HG02870 (cell line): ENCODE measurements around the gene PLEKHA7.

Experiments used
- ATAC-seq: cut with Tn5 transposase; IDR thresholded peaks from one replicate; pipeline ENCODE4 v1.9.1; 2021; ENCODE audit warnings: mild to moderate bottlenecking, moderate library complexity; ENCODE audit not compliant: unreplicated experiment

The PLEKHA7 gene

DNA sequence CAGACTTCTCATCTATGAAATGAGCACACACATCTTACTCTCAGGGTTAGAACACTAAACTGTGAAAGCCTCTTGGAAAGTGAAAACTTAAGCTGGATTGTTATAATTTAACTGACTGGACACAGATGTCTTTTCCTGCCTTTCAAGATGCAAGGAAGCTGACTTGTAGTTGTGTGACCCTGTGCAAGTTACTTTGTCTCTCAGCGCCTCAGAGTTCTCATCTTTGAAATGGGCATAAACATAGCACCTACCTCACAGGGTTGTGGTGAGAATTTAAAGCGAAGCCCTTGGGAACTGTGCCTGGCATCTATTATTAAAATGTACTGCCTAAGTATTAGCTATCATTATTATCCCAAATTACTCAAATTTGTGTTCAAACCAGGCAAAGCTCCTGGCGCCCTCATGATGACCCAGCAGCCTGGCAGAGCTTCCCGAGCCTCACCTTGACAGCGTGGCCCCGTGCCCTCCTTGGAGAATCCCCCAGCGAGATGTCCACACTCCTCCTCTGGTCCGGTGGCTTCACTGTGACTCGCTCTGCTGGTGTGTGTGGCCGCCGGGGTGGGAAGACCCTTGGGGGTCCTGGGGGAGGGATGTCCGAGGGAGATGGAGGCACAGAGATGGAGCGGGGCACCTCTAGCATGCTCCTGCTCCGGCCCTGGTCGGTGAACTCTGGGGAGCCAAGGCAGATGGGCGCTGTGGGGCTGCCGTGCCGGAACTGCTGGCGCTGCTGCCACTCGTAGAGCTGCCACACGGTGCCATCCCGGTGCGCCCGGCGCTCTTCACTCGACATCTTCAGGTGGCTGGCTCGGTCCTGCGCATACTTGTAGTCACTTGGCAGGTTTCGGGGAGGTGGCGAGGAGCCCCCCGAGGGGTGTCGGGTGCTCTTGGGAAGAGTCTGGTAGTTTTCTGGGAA lies 197.6 kb downstream of the PLEKHA7 start:
- ATAC-seq: no peak

DNA sequence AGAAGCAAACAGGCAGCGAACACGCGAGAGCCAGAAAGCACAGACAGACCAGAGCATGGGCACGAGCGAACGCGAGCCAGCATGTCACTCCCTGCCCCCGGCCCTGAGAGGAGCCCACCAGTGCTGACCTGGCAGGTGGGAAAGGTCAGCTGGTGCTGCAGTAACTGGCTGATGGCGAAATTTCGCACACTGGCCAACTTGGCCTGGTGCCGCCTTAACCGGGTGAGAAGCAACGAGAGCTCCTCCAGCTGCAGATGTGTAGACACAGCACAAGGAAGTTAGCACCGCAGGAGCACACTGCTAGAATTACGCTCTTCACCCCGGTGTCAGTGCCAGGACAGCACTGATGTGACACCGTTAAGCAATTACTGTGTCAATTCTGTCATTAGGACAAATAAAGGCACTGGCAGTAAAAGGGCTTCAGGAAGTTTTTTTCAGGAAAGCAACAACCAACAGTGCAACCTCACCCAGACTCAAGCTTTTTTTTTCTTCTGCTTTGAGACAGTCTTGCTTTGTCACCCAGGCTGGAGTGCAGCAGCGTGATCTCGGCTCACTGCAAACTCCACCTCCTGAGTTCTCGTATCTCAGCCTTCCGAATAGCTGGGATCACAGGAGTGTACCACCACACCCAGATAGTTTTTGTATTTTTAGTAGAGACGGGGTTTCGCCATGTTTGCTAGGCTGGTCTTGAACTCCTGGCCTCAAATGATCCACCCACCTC lies 199.0 kb downstream of the PLEKHA7 start:
- no peak for ATAC-seq

DNA sequence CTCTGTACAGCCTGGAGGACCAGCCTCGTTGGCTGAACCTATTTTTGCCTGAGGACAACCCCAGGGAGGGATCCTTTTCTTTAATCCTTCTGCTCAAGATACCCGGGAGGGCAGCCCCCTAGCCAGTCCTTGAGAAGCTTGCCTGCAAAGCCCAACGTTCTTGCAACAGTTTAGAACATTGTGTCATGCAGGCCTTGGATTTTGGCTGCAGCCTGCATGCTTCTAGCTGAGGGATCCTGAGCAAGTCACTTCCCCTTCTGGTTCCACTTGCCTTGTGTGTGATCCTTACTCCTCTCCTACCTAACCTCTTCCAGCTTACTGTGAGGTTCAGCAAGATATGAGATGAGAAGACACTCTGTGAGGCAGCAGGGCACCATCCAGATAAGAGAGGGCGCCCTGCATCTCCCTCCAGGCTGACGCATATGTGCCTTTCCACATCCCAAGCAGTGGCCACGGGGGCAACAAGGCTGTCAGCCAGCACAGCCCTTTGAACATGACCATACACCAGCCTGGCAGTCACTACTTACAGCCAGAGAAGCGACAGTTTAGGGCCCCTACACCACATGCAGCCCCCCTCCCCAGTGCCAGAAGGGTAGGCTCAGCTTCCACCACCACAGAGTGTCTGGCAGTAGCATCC lies 199.7 kb downstream of the PLEKHA7 start:
- ATAC-seq: no peak

DNA sequence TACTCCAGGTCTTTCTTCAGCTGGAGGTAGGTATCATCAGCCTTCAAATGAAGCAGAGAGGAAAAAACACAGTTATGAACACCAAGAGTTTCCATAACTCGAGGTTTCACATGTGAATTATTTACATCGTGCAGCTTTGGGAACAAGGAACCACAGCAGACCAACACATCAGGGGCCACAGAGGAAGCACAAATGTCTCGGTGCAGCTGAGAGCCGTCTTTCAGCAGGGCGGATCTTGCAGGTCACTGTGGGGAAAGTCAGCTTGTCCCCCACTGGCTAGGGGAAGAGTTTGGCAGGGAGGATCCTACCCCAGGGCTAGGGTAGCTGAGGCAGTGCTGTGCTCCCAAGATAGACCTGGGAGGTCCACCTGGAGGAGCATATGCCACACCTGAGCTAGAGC lies 201.1 kb downstream of the PLEKHA7 start:
- no peak for ATAC-seq

DNA sequence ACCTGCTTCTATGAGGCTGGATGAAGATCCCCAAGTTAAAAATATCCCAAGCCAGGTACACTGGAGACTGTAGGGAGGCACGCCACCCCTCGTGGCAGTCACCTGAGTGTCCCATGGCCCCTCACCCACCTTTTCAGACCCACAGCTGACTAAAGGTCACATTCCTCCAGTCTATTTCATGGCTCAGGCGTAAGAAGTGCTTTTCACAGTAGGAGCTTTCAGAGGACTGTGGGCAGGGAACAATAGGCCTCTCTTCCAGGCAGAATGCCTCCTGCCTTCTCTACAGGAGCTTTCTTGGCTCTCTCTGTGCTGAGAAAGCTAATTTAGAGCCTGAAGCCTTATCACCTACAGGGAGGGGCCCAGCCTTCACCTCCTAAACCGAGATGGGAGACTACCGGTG lies 201.9 kb downstream of the PLEKHA7 start:
- no peak for ATAC-seq

DNA sequence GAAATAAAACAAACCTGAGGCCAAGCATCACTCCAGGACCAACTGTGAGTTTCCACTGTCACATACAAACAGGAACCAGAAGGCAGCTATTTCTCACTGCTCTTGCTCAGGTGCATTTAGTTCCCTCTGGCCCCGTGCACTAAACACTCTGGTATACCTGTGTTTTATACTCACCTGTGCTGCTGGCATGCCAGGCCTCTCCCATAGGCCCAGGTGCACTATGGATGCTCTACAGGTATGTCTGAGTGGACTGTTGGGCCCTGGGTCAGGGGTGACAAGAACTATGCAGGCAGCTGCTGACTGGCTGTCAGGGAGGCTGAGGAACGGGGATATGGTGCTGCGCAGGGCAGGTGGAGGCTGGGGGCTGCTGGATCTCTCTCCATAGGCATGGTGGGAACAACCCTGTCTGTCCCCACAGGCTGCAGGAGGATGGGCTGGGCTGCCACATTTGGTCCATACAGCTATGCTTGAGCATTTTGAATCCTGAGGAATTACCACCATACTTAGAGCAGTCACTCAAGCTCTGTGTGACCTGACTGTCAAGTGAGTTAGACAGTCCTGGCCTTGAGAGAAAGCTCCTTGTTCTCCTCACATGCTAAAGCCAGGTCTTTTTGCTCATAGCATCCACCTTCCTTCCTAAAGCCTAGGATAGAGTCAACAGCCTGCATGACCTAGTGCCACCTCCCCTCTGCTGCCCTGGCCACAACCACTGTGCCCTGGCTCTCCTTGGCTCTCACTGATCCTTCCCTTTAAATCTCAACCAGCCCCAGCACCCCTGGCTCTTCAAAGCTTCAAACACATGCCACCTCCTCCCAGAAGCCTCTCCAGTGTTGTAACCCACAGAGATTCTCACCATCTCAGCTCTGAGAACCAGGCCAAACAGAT lies 202.8 kb downstream of the PLEKHA7 start:
- ATAC-seq: no peak

DNA sequence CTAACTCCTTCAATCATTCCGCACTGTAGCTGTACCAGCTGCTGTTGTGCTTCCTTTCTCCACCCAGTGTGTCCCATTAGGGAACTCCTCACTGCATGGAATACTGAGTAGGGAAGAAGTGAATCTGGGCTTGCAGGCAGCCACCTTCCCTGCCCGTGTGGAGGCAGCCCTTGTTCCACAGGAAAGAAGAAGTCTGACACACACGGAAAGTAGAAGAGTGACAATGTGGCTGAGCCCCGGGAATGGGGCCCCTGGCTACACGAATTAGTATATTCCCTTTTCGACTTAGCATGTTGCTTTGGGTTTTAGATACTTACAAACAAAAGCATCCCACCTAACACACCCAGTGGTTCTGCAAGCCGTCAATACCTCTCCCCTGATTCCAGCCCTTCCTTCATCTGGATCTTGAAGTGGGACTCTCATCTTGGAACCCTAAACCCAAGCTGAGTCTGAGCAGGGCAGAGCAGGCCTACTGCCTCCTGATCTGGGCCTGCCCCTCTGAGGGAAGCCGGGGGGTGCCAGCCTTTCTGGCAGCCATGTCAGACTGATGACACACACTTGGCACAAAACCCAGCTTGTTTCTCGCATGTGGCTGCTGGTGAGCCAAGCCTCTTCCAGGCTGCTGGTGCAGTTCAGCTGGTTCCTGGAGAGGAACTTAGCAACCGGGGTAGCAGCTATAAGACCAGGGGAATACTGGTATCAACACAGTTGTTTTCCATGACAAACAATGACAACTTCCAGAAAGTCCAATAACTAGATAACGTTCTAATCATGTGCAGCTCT lies 204.1 kb downstream of the PLEKHA7 start:
- ATAC-seq: no peak

DNA sequence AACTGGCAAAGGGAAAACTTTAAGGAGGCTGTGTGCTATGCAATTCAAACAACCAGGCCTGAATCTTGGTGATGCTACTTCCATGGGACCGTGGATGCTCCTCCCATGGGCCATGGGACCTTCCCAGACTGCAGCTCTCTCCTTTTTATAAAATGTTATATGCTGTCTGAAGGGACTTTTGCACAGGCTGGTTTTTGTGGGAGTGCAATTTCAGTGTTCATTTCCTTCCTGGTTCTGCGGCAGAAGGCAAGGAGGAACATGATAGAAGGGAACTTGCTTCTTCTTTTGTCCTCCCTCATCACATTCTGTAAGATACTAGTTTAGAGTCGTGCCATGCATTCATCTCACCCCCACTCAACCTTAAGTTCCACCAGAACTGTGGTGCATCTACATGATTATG lies 206.9 kb downstream of the PLEKHA7 start:
- ATAC-seq: no peak

DNA sequence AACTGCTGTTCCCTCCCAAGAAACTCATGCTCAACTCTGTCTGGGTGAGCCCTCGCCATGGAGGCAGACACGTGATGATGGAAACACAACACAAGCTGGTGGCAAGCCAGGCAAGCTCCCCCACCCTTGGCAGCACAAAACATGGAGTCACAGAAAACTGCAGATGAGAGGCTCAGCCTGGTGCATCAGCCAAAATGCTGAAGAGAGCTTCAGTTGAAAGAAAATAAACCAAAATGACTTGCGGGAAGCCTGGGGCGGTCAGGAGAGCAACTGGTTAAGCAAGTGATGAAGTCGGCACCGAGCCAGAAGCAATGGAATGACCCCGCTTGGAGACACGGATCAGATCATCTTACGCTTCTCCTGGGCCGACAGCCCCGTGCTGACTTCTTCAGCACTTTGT lies 207.4 kb downstream of the PLEKHA7 start:
- no peak for ATAC-seq

DNA sequence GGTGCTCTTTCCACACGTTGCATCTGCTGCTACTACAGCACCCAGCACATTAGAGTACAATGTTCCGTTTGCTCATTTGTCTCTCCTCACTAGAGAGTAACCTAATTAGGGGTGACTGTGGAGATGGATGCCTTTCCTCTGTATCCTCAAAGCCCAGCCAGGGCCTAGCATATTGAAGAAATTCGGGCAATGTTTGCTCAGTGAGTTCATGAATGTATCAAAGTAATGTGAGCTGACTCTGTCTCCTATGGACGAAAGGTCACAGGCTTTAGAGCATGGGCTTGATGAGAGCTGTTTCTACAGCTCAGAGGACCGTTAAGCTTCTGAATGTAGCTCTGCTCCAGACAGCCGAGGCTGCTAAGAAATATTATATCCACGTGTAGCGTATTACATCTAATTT lies 208.3 kb downstream of the PLEKHA7 start:
- ATAC-seq: no peak

DNA sequence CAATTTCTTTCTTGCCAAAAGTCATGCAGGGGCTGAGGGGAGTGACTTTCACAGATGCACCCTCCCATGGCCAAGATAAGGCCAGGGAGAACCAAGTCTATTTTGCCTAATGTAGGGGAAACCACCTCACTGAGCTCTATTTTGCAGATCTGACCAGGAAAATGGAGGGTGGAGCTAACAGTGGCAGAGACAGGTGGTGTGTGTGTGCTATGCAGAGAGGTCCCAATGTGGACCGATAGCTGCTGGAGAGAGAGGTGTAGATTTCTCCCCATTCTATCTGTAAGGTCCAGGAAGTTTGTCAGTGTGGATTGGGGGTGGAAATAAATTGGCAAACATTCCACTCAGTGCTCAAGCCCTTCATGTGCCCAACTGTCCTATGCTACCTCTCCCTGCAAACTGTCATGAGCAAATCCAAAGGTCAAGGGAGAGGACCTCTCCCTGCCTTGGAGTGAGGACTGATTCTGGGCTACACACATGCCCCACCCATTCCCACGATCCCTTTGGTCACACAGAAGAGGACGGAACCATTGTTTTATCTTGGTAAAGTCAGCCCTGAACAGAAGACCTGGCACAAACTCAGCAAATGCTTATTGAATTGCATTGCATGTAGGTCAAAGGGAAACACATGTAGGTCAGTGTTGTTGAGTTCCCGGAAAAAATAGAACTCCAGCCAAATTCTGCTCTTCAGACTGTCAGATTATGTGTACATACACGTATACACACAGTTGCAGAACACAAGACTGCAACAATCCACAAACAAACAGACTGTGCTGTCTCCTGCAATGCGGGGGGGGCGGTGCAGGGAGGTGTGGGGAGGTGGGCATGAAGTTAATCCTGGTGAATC lies 209.9 kb downstream of the PLEKHA7 start:
- ATAC-seq: no peak

DNA sequence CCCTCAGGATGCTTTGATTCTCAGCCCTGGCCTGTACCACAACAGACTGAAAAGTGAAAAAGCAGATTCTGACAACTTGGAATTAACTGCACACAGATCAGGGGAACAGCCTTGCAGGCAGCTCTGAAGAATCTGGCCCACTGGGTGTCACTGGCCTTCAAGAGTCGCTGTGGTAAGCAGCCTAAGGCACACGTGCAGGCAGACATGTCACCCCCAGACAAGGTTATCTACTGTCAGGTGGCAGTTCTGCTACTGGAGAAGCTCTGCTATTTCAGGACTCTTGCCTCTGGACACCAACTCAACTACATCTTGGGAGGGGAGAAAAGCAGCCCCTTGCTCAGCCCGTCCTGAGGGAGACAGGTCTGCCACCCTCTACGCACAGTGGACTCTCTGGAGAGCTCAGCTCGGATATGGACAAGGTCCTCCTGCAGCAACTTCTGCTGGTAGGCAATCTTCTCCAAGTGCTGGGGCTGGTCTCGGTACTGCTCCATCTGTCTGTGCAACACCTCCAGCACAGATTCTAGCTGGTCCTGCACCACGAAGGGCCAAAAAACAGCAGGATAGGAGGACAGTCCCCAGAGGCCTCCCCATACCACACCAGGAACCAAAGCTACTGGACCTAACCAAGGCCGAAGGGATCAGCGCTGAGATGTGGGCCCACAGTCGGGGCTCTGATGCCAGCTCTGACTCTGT lies 212.8 kb downstream of the PLEKHA7 start:
- ATAC-seq: no peak

DNA sequence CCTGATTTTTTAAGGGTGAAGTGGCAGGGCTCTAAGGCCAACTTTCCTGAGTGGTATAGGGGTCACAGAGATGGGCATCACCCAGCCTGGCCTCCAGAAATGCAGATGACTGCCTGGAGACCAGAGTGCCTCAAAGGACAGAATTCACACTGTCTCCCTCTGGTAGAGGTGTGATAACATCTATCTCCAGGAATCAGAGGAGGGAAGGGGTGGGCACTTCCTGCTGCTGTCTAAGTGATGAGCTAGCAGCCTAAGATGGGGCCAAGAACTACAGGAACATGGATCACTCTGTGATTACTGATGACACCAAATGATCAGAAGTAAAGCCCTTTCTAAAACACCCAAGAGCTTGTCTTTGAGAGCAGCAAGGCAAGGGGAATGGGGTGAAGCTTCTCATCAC lies 213.8 kb downstream of the PLEKHA7 start:
- ATAC-seq: no peak

DNA sequence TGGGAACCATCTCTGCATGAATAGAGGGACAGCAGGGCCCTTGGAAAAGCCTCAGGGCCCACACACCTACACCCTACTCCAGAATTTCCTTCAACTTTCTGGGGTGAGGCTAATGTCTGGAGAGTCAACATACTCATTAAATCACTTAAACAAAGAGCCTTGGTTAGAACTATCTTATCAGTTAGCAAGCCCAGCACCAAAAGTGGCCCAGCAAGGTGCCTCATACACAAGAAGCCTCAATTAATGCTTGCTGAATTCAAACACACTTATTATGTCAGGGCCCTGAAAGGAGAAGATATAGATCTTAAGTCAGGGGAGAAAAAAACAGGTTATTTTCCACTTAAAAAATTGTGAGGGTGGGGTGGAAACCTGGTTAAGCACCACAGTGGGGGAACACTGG lies 214.3 kb downstream of the PLEKHA7 start:
- ATAC-seq: no peak

DNA sequence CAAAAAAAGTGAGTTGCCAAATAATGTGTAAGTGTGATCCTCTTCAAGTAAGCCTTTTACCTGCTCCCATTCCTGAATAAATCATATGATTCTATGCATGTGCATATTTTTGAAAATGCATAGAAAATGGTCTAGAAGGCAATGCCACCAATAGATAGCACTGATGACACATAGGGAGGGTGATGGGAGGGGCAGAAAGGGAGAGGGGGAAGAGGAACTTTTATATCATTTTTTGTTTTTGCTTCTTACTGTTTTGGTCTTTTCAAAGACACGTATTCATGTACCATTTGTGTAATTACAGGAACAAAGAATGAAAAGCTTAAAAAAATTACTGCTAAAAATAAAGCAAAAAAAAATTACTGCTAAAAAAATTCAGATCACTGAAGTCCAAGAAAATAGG lies 215.0 kb downstream of the PLEKHA7 start:
- ATAC-seq: no peak

DNA sequence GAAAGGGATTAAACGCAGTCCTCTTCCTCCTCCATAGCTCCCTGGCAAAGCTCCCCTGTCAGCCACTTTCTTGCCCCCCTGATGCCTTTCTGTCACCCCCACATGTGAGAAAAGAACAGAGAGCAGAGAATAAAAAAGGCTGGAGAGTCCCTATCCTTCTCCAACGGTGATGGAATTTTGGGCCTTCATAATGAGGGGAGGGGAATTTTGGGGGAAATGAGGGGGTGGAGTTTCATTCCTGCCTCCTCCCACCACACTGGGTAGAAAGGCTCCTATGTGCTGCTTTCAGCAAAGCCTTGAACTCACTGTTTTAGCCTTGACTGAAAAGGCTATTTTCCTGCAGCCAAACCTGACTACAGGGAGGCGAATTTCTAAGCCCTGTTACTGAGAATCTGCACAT lies 216.4 kb downstream of the PLEKHA7 start:
- no peak for ATAC-seq

DNA sequence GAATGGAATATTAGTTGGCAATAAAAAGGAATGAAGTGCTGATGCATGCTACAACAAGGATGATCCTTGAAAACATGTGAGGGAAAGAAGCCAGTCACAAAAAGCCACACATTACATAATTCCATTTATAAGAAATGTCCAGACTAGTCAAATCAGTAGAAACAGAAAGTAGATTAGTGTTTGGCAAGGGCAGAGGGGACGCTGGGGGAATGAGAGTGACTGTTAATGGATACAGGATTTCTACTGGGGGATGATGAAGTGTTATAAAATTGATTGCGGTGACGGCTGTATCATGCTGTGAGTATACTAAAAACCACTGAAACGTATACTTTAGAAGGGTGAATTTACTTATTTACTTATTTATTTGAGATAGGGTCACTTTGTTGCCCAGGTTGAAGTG lies 217.9 kb downstream of the PLEKHA7 start:
- ATAC-seq: no peak

DNA sequence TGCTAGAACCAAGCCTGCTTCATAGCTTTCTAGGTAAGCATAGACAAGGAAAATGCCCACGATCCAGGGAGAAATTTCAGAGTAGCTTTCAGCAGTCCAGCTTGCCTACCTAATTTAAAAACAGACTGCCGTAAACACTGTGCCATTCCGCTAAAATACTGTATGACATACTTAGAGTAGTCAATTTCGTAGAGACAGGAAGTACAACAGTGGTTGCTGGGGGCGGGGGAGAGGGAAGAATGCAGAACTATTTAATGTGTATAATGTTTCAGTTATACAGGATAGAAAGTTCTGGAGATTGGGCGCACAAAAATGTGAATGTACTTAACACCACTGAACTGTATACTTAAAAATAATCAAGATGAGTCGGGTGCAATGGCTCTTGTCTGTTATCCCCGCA lies 219.1 kb downstream of the PLEKHA7 start:
- no peak for ATAC-seq
